Neural progenitor cell (in vitro differentiated cells): Measurements from ENCODE around the gene POU6F2. TPM values are rescaled to one million over a fixed set of nuclear protein-coding genes. Genes with fewer than 3 reads are reported as not detected.
A peak's percentile ranks its signal among the peaks of the same experiment; 100 is the strongest.

Source experiments
- DNase-seq: peaks from one replicate; pipeline ENCODE4 v3.0.0-alpha.2; 2016; ENCODE audit warnings: low spot score
- H2AFZ ChIP-seq: fragments of 200-600 bp; sonication (generic); replicated peaks from 2 replicates; pipeline ENCODE4 v1.6.1; 2016; ENCODE audit warnings: antibody characterized with exemption
- H3F3A ChIP-seq: fragments of 200-600 bp; sonication (generic); 2 replicates; pipeline ENCODE4 v1.6.1; 2016; ENCODE audit warnings: antibody characterized with exemption, low read depth
- H3K27ac ChIP-seq: fragments of 200-600 bp; sonication (generic); 2 replicates; pipeline ENCODE4 v1.5.1; 2016; ENCODE audit warnings: mild to moderate bottlenecking
- H3K27me3 ChIP-seq: fragments of 200-600 bp; sonication (generic); 2 replicates; pipeline ENCODE4 v1.6.1; 2016; ENCODE audit warnings: mild to moderate bottlenecking, moderate library complexity
- H3K36me3 ChIP-seq: fragments of 200-600 bp; sonication (generic); 2 replicates; pipeline ENCODE4 v1.5.1; 2016
- H3K4me1 ChIP-seq: fragments of 200-600 bp; sonication (generic); 2 replicates; pipeline ENCODE4 v1.6.1; 2016; ENCODE audit warnings: mixed run types
- H3K4me2 ChIP-seq: fragments of 200-600 bp; sonication (generic); 2 replicates; pipeline ENCODE4 v1.6.1; 2016
- H3K4me3 ChIP-seq: fragments of 200-600 bp; sonication (generic); 2 replicates; pipeline ENCODE4 v1.5.1; 2016
- H3K79me2 ChIP-seq: fragments of 200-600 bp; sonication (generic); 2 replicates; pipeline ENCODE4 v1.6.1; 2016; ENCODE audit warnings: low read depth
- H3K9ac ChIP-seq: fragments of 200-600 bp; sonication (generic); 2 replicates; pipeline ENCODE4 v1.6.1; 2016
- H3K9me3 ChIP-seq: fragments of 200-600 bp; sonication (generic); 2 replicates; pipeline ENCODE4 v1.5.1; 2016; ENCODE audit warnings: low read depth
- H4K20me1 ChIP-seq: fragments of 200-600 bp; sonication (generic); 2 replicates; pipeline ENCODE4 v1.6.1; 2016; ENCODE audit warnings: low read depth
- H3K27ac Mint-ChIP-seq: 3 replicates; pipeline ENCODE4 v1.8.0; 2021; ENCODE audit warnings: mixed read lengths
- H3K27me3 Mint-ChIP-seq: 2 replicates; pipeline ENCODE4 v1.8.0; 2022; ENCODE audit warnings: low read depth, mild to moderate bottlenecking, inconsistent platforms, moderate library complexity, mixed read lengths; ENCODE audit not compliant: insufficient read depth
- H3K36me3 Mint-ChIP-seq: 3 replicates; pipeline ENCODE4 v1.8.0; 2021; ENCODE audit warnings: mixed read lengths
- H3K4me1 Mint-ChIP-seq: 3 replicates; pipeline ENCODE4 v1.8.0; 2021; ENCODE audit warnings: mixed read lengths
- H3K4me3 Mint-ChIP-seq: 3 replicates; pipeline ENCODE4 v1.8.0; 2021; ENCODE audit warnings: mild to moderate bottlenecking, moderate library complexity, mixed read lengths
- H3K9me3 Mint-ChIP-seq: 3 replicates; pipeline ENCODE4 v1.8.0; 2020; ENCODE audit warnings: mixed read lengths
- EZH2 ChIP-seq: fragments of 200-600 bp; sonication (generic); IDR thresholded peaks from 2 replicates; pipeline ENCODE4 v1.6.1; 2017; ENCODE audit warnings: antibody characterized with exemption, mild to moderate bottlenecking, moderate library complexity
- EZH2phosphoT487 ChIP-seq: fragments of 200-600 bp; sonication (generic); IDR thresholded peaks from 2 replicates; pipeline ENCODE4 v1.6.1; 2017; ENCODE audit warnings: antibody characterized with exemption
- total RNA-seq: library from RNA; depleted of rRNA; stranded (reverse); fragments of >200 nt; gene quantifications from 2 replicates; pipeline ENCODE4 v1.2.3, GENCODE V29; 2015; ENCODE audit warnings: low replicate concordance
- TF ChIP-seq, protein P1 (sequence below): fragments of 200-600 bp; sonication (generic); IDR thresholded peaks from 2 replicates; pipeline ENCODE4 v1.5.1; 2017; ENCODE audit warnings: antibody characterized with exemption, mild to moderate bottlenecking

Gene POU6F2
- total RNA-seq, 1 donor from 2014 or later, result 3.4 TPM

DNA sequence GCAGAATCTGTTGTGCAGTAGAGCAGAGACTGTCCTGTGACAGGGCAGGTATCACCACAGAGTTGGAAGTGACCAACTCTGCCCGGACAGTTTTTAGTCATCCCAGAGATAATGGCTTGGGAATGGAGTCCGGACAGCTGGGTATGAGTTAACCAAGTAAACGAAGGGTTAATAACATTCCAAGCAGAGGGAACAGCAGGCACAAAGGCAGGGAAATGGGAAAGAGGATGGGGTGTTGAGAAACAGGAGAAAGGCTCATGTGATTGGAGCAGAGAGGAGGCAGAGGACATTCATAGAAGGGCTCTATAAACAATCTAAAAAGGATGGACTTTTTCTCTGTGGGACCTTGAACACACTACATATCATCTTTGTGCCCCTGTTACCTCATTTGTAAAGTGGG is 456.3 kb downstream of the POU6F2 start:
- no peak overlapping the region for H3K27ac Mint-ChIP-seq
- no peaks in the 10 kb centered on the region for H3K27me3 ChIP-seq
- no peaks in the 10 kb centered on the region for H3K79me2 ChIP-seq
- H3K4me1 Mint-ChIP-seq, result peaks cover 8% of the 10 kb centered on the region
- no peaks in the 10 kb centered on the region for H3K36me3 ChIP-seq
- H3F3A ChIP-seq, result no peaks in the 10 kb centered on the region
- no peak overlapping the region for H3K9ac ChIP-seq
- TF ChIP-seq, protein P1, sequence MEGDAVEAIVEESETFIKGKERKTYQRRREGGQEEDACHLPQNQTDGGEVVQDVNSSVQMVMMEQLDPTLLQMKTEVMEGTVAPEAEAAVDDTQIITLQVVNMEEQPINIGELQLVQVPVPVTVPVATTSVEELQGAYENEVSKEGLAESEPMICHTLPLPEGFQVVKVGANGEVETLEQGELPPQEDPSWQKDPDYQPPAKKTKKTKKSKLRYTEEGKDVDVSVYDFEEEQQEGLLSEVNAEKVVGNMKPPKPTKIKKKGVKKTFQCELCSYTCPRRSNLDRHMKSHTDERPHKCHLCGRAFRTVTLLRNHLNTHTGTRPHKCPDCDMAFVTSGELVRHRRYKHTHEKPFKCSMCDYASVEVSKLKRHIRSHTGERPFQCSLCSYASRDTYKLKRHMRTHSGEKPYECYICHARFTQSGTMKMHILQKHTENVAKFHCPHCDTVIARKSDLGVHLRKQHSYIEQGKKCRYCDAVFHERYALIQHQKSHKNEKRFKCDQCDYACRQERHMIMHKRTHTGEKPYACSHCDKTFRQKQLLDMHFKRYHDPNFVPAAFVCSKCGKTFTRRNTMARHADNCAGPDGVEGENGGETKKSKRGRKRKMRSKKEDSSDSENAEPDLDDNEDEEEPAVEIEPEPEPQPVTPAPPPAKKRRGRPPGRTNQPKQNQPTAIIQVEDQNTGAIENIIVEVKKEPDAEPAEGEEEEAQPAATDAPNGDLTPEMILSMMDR, result no peak
- no peak for TF ChIP-seq EZH2phosphoT487
- H3K36me3 Mint-ChIP-seq, result no peaks in the 10 kb centered on the region
- no peak overlapping the region for H3K4me2 ChIP-seq
- H3K4me1 ChIP-seq, result peaks cover 22% of the 10 kb centered on the region
- peak; percentile 17 for DNase-seq
- no peak overlapping the region for H3K27ac ChIP-seq
- peaks cover 2% of the 10 kb centered on the region for H3K27me3 Mint-ChIP-seq
- no peak overlapping the region for H3K4me3 Mint-ChIP-seq
- H2AFZ ChIP-seq, result peak overlapping the region; percentile 10
- H3K9me3 ChIP-seq, result no peaks in the 10 kb centered on the region
- no peak overlapping the region for H3K4me3 ChIP-seq
- no peaks in the 10 kb centered on the region for H4K20me1 ChIP-seq
- H3K9me3 Mint-ChIP-seq, result no peaks in the 10 kb centered on the region

DNA sequence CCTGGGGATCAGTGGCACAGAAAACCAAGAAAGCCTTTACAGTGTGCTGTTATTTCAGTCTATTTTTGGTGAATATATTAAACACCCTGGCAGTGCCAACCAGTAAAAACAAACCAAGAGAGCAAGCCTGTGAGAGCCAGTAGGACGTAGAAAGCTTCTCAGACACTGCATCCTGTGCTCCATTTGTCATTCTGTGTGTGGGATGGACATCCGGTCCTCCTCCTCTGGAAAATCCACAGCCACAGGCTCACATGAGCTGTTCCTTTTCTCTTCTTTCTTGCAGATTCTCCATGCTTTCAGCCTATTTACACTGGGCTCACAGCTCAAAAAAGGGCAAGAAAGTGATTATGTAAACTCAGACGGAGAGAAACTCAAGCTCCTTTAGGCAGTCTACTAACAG is 468.8 kb downstream of the POU6F2 start:
- Histone ChIP-seq H4K20me1 (no peaks in the 10 kb centered on the region), H3K36me3 (no peaks in the 10 kb centered on the region), H3K4me1 (peaks cover 7% of the 10 kb centered on the region), H3K27me3 (no peaks in the 10 kb centered on the region), H3K9ac (no peak overlapping the region), H2AFZ (peak overlapping the region; percentile 27), H3K79me2 (no peaks in the 10 kb centered on the region), H3K4me2 (no peak overlapping the region), H3K9me3 (no peaks in the 10 kb centered on the region), H3K4me3 (no peak overlapping the region), H3K27ac (no peak overlapping the region), H3F3A (no peaks in the 10 kb centered on the region)
- H3K4me1 Mint-ChIP-seq, result peaks cover under 1% of the 10 kb centered on the region
- no peak for TF ChIP-seq EZH2phosphoT487
- no peaks in the 10 kb centered on the region for H3K36me3 Mint-ChIP-seq
- no peak overlapping the region for H3K27ac Mint-ChIP-seq
- no peaks in the 10 kb centered on the region for H3K9me3 Mint-ChIP-seq
- no peak for DNase-seq
- no peak overlapping the region for H3K4me3 Mint-ChIP-seq
- peaks cover 3% of the 10 kb centered on the region for H3K27me3 Mint-ChIP-seq

DNA sequence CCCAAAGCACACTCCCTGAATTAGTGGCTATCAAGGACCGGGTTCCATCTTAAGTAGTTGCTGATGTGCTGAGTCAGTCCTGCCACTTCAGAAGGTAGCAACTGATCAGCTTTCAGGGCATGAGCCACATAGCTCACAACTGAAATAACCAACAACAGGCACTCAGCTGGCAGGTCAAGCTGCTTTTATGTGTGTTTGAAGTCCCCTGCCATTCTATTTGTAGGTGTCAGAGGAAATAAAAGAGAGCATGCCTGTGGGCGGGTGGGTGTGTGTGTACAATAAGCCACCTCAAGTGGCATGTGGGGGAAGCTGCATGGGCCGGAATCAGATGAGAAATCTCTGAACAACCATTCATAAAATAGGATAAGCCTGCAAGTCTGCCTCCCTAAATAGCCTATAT is 474.2 kb downstream of the POU6F2 start:
- H3K27me3 ChIP-seq, result no peaks in the 10 kb centered on the region
- H3K79me2 ChIP-seq, result no peaks in the 10 kb centered on the region
- H3K9me3 ChIP-seq, result no peaks in the 10 kb centered on the region
- Mint-ChIP-seq H3K36me3 (no peaks in the 10 kb centered on the region), H3K4me3 (no peak overlapping the region), H3K4me1 (peaks cover 5% of the 10 kb centered on the region), H3K9me3 (no peaks in the 10 kb centered on the region), H3K27me3 (peaks cover 2% of the 10 kb centered on the region), H3K27ac (no peak overlapping the region)
- H3K9ac ChIP-seq, result no peak overlapping the region
- no peak overlapping the region for H3K4me2 ChIP-seq
- no peaks in the 10 kb centered on the region for H3K36me3 ChIP-seq
- no peak overlapping the region for H3K4me3 ChIP-seq
- peak overlapping the region; percentile 77 for H2AFZ ChIP-seq
- TF ChIP-seq, protein P1, result no peak
- TF ChIP-seq EZH2, result no peak
- TF ChIP-seq EZH2phosphoT487, result no peak
- H3K27ac ChIP-seq, result no peak overlapping the region
- no peak for DNase-seq
- no peaks in the 10 kb centered on the region for H4K20me1 ChIP-seq
- no peaks in the 10 kb centered on the region for H3F3A ChIP-seq
- no peaks in the 10 kb centered on the region for H3K4me1 ChIP-seq

DNA sequence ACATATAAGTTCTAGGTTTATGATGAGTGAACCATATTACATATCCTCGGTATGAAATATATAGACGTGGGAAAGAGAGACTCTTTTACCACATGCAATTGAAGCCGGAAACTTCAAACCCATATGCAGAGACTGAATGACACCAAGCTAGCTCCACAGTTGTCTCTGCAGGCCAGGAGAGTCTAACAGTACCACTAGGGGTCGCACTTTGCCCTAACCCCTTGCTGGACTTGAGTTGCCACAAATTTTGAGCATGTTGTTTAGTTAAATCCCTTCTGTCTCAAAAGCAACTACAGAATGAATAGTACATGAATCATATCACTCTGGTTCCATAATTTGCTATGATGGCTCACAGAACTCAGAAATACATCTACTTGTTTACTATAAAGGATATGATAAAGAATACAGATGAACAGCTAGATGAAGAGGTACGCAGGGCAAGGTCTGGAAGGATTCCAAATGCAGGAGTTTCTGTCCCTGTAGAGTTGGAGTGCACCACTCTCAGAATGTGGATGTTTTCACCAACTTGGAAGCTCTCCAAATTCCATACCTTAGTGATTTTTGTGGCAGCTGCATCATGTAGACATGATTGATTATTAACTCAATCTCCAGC is 476.1 kb downstream of the POU6F2 start:
- H3K9me3 ChIP-seq, result no peaks in the 10 kb centered on the region
- H3K4me3 ChIP-seq, result no peak overlapping the region
- DNase-seq, result peak; percentile 79
- Mint-ChIP-seq H3K4me1 (peaks cover 13% of the 10 kb centered on the region), H3K27ac (no peak overlapping the region), H3K27me3 (peaks cover 4% of the 10 kb centered on the region), H3K9me3 (no peaks in the 10 kb centered on the region), H3K36me3 (no peaks in the 10 kb centered on the region), H3K4me3 (no peak overlapping the region)
- no peak overlapping the region for H2AFZ ChIP-seq
- H3F3A ChIP-seq, result no peaks in the 10 kb centered on the region
- no peaks in the 10 kb centered on the region for H4K20me1 ChIP-seq
- no peaks in the 10 kb centered on the region for H3K36me3 ChIP-seq
- no peak overlapping the region for H3K4me2 ChIP-seq
- no peaks in the 10 kb centered on the region for H3K79me2 ChIP-seq
- no peaks in the 10 kb centered on the region for H3K27me3 ChIP-seq
- peaks cover under 1% of the 10 kb centered on the region for H3K4me1 ChIP-seq
- TF ChIP-seq EZH2, result no peak
- TF ChIP-seq, protein P1, result peak; percentile 94
- no peak overlapping the region for H3K27ac ChIP-seq
- H3K9ac ChIP-seq, result no peak overlapping the region
